WERI-Rb-1 (cell line): Measurements from ENCODE around the gene RAB3C.

ENCODE experiments used
- DNase-seq: peaks from one replicate; pipeline ENCODE4 v3.0.0-alpha.2; 2020
- H3K27ac ChIP-seq: fragments of 250-450 bp; sonication (Bioruptor Pico); 2 replicates; pipeline ENCODE4 v1.5.1; 2020; ENCODE audit warnings: mild to moderate bottlenecking, moderate library complexity
- H3K27me3 ChIP-seq: fragments of 250-450 bp; sonication (Bioruptor Pico); 2 replicates; pipeline ENCODE4 v1.5.1; 2021; ENCODE audit warnings: mild to moderate bottlenecking, low read depth, moderate library complexity; ENCODE audit not compliant: insufficient read depth, severe bottlenecking
- H3K36me3 ChIP-seq: fragments of 250-450 bp; sonication (Bioruptor Pico); 2 replicates; pipeline ENCODE4 v1.5.1; 2020; ENCODE audit warnings: mild to moderate bottlenecking, moderate library complexity
- H3K4me3 ChIP-seq: 2 replicates; pipeline ENCODE4 v1.5.1; 2011; ENCODE audit warnings: low read depth, mild to moderate bottlenecking, control low read depth, low read length
- H3K9me3 ChIP-seq: fragments of 250-450 bp; sonication (Bioruptor Pico); 2 replicates; pipeline ENCODE4 v1.5.1; 2021; ENCODE audit warnings: mild to moderate bottlenecking, moderate library complexity; ENCODE audit not compliant: severe bottlenecking
- CTCF ChIP-seq: IDR thresholded peaks from 2 replicates; pipeline ENCODE4 v1.5.1; 2011; ENCODE audit warnings: low read depth, mild to moderate bottlenecking, control low read depth, inconsistent platforms, low read length

Gene RAB3C

DNA sequence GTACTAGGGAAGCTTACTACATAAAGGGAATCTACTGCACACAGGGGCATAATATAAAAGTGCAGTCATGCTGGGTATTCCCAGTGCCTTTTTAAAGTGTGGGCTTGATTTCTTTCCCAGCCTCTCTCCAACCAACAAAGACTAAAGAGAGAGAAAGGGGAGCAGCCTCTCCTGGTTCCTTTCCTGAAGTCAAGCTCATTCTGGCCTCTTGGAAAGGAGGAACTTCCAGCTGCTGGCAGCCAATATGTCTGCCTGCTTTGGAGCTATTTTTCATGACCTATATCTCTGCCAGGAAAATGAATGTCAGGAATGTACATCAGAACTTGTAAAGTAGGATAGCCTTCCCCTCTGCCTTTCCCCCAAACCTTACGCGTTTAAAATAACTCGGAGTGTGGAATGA lies 57.1 kb downstream of the RAB3C start:
- TF ChIP-seq CTCF = no peak
- no peak overlapping the region for H3K27ac ChIP-seq
- H3K9me3 ChIP-seq = no peaks in the 10 kb centered on the region
- DNase-seq = no peak
- H3K27me3 ChIP-seq = no peaks in the 10 kb centered on the region
- no peak overlapping the region for H3K4me3 ChIP-seq
- H3K36me3 ChIP-seq = no peaks in the 10 kb centered on the region

- H3K27me3 ChIP-seq = no peaks in the 10 kb centered on the region
- H3K4me3 ChIP-seq = no peak overlapping the region
- H3K9me3 ChIP-seq = no peaks in the 10 kb centered on the region
- DNase-seq = no peak
- no peak for TF ChIP-seq CTCF
- H3K36me3 ChIP-seq = no peaks in the 10 kb centered on the region
- H3K27ac ChIP-seq = no peak overlapping the region
Measured at GRCh38 chr5:58641533-58641932, 58.7 kb downstream of the RAB3C start.

DNA sequence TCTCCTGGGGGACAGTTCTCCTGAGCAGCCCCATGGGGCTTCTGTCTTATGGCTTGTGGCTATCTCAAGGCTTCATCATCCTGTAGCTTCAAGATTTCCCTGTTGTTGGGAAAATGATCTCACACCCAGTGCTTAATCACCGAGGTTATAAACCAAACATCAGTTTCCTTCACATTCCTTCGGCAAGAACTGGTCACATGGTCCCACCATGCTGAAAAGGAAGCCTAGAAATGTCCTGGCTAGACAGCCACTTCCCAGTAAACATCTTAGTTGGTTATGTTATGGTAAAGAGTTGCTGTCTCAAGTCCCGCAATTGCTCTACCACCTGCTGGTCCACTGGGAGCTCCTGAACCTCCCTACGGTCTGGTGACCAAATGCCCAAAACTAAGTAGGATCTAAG lies 66.0 kb downstream of the RAB3C start:
- Histone ChIP-seq H3K36me3 (no peaks in the 10 kb centered on the region), H3K9me3 (no peaks in the 10 kb centered on the region), H3K27ac (no peak overlapping the region), H3K27me3 (no peaks in the 10 kb centered on the region), H3K4me3 (no peak overlapping the region)
- no peak for TF ChIP-seq CTCF
- DNase-seq = no peak

DNA sequence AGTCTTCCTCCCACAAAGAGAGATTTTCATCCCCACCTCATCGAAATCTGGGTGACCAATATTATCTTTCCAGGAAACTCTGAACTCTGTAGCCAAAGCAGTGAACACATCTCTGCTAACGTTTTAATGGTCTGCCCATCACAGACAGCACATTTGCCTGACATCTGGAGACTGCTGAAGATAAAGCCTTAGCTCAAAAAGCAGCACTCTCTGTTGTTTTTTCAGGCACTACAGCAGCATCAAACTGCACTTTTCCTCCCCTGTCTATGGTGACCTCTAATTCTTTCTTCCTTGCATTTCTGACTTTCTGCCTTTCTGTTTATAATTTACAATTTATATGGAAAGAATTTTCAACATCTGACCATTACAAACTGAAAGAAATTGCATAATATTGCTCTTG lies 66.8 kb downstream of the RAB3C start:
- H3K27ac ChIP-seq = no peak overlapping the region
- H3K4me3 ChIP-seq = no peak overlapping the region
- no peaks in the 10 kb centered on the region for H3K36me3 ChIP-seq
- no peaks in the 10 kb centered on the region for H3K9me3 ChIP-seq
- TF ChIP-seq CTCF = no peak
- DNase-seq = no peak
- no peaks in the 10 kb centered on the region for H3K27me3 ChIP-seq

DNA sequence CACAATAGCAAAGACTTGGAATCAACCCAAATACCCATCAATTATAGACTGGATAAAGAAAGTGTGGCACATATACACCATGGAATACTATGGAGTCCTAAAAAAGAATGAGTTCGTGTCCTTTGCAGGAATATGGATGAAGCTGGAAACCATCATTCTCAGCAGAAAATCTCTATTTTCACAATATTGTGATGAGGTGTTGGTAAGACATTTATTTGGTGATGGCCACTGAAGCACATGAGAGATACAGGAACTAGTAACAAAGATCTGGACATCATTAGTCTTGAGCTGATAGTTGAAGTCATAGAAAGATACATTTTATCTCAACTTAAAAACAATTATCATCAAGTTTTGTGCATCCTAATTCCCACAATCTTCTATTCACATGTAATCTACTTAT lies 70.6 kb downstream of the RAB3C start:
- no peaks in the 10 kb centered on the region for H3K9me3 ChIP-seq
- H3K36me3 ChIP-seq = no peaks in the 10 kb centered on the region
- no peak for TF ChIP-seq CTCF
- no peaks in the 10 kb centered on the region for H3K27me3 ChIP-seq
- DNase-seq = no peak
- H3K4me3 ChIP-seq = no peak overlapping the region
- no peak overlapping the region for H3K27ac ChIP-seq

DNA sequence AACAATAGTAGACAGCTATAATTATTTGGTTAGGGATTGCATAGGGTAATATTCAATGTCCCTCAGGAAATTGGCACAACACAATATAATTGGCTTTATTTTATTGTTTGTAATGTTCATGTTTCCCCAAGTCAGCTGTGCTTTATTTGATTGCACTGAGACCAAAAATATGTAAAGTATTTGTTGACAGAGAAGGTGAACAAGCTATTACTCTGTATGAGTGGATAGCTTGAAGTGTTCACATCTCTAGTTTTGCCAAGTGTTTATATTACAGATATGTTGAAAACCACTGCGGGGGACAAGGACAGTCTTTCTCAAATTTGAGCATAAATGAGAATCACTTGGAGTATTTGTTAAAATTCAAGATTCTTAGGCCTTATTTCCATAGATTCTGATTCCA lies 83.3 kb downstream of the RAB3C start:
- H3K27ac ChIP-seq = no peak overlapping the region
- DNase-seq = no peak

More for the DNA sequence above, 83.3 kb downstream of the RAB3C start:
- Histone ChIP-seq H3K36me3 (no peaks in the 10 kb centered on the region), H3K9me3 (no peaks in the 10 kb centered on the region), H3K27me3 (no peaks in the 10 kb centered on the region), H3K4me3 (no peak overlapping the region)
- no peak for TF ChIP-seq CTCF
